Activated CD8-positive, alpha-beta T cell treated with anti-CD3 and anti-CD28 coated beads for 36 hours (primary cell): ENCODE data around the gene FKBP2. TPM values are rescaled to one million over a fixed set of nuclear protein-coding genes. Genes with fewer than 3 reads are reported as not detected.

Experiments
- ATAC-seq: fragments of 200-7000 bp; cut with Tn5 transposase; one replicate; pipeline ENCODE4 v1.10.0; 2021; ENCODE audit warnings: mild to moderate bottlenecking, moderate library complexity
- CTCF ChIA-PET: fragments of 350-600 bp; sonication (Branson Sonifier 250); formaldehyde crosslinking; loops from one replicate; lab custom pipeline; 2021; ENCODE audit warnings: antibody characterized with exemption; lab: Charles Lee
- POLR2A ChIA-PET: fragments of 350-600 bp; sonication (Branson Sonifier 250); formaldehyde crosslinking; loops from one replicate; lab custom pipeline; 2021; ENCODE audit warnings: antibody characterized with exemption; lab: Charles Lee
- DNase-seq: peaks from one replicate; pipeline ENCODE4 v3.0.0-alpha.2; 2020
- H3K27ac Mint-ChIP-seq: one replicate; pipeline ENCODE4 v1.8.0; 2021; ENCODE audit warnings: mild to moderate bottlenecking, mixed read lengths
- H3K27me3 Mint-ChIP-seq: one replicate; pipeline ENCODE4 v1.8.0; 2021; ENCODE audit warnings: mixed read lengths
- H3K36me3 Mint-ChIP-seq: one replicate; pipeline ENCODE4 v1.8.0; 2021; ENCODE audit warnings: low read depth, mixed read lengths
- H3K4me1 Mint-ChIP-seq: one replicate; pipeline ENCODE4 v1.8.0; 2021; ENCODE audit warnings: low read depth, mixed read lengths
- H3K4me3 Mint-ChIP-seq: one replicate; pipeline ENCODE4 v1.8.0; 2021; ENCODE audit warnings: mild to moderate bottlenecking, moderate library complexity, mixed read lengths
- H3K9me3 Mint-ChIP-seq: one replicate; pipeline ENCODE4 v1.8.0; 2021; ENCODE audit warnings: mixed read lengths
- intact Hi-C: fragments of 100-400 bp; cut with micrococcal nuclease; formaldehyde crosslinking; loops from one replicate; pipeline ENCODE4 v1.10.0; 2022
- total RNA-seq, 2 experiments: library from RNA; stranded (reverse); gene quantifications; one replicate each; pipeline ENCODE4 v1.2.3, GENCODE V29; 2021
- TF ChIP-seq, protein P1 (sequence below): fragments of 200-600 bp; IDR thresholded peaks from one replicate; pipeline ENCODE4 v1.8.0; 2022; ENCODE audit warnings: antibody characterized with exemption, mild to moderate bottlenecking

Gene FKBP2
- total RNA-seq, 2 experiments from 2014 or later, result 23.5 to 26.9 TPM

DNA sequence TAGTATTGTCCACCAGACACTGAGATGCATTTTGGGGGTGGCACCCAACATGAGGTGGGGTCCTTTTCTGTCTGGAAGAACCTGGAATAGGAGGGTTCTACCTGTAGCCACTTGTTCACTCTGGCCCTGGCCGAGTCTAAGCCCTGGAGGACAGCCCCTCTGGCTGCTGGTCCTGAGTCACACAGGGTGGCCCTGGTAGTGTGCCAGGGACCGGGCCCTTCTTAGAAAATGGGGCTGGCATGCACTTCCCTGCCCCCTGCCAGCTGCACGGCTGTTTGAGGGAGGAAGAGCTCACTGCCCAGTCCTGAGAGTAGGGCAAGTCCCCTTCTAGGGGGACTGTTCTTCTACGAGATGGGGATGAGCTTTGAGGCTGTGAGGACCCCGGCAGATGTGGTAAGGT lies 12.6 kb downstream of the FKBP2 start:
- no peak for DNase-seq
- intact Hi-C loops, result no loop called here
- Mint-ChIP-seq H3K4me3 (peak overlapping the region; percentile 18), H3K4me1 (peaks cover 14% of the 10 kb centered on the region), H3K36me3 (peaks cover 2% of the 10 kb centered on the region), H3K27ac (no peak overlapping the region), H3K27me3 (no peaks in the 10 kb centered on the region), H3K9me3 (no peaks in the 10 kb centered on the region)
- TF ChIP-seq, protein P1, sequence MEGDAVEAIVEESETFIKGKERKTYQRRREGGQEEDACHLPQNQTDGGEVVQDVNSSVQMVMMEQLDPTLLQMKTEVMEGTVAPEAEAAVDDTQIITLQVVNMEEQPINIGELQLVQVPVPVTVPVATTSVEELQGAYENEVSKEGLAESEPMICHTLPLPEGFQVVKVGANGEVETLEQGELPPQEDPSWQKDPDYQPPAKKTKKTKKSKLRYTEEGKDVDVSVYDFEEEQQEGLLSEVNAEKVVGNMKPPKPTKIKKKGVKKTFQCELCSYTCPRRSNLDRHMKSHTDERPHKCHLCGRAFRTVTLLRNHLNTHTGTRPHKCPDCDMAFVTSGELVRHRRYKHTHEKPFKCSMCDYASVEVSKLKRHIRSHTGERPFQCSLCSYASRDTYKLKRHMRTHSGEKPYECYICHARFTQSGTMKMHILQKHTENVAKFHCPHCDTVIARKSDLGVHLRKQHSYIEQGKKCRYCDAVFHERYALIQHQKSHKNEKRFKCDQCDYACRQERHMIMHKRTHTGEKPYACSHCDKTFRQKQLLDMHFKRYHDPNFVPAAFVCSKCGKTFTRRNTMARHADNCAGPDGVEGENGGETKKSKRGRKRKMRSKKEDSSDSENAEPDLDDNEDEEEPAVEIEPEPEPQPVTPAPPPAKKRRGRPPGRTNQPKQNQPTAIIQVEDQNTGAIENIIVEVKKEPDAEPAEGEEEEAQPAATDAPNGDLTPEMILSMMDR, result no peak
- ATAC-seq, result no peak
- ChIA-PET CTCF (interaction anchor here (0.7 to 1.0 kb wide), 2 partner anchors 48 kb away, joined by 3 read pairs; no protein-coding TSS in a partner anchor), POLR2A (interaction anchor here (3.1 kb wide), 1 partner anchor 14 kb away, joined by 11 read pairs; no protein-coding TSS in a partner anchor)

- H3K4me3 Mint-ChIP-seq, result no peak overlapping the region
- H3K4me1 Mint-ChIP-seq, result peaks cover 15% of the 10 kb centered on the region
- ChIA-PET POLR2A (interaction anchor here (1.5 to 3.1 kb wide), 2 partner anchors 8 to 14 kb away, joined by 4 to 11 read pairs; partner anchors contain the start of gene PPP1R14B), CTCF (interaction anchor here (1.0 kb wide), 1 partner anchor 49 kb away, joined by 3 read pairs; no protein-coding TSS in a partner anchor)
- no peaks in the 10 kb centered on the region for H3K9me3 Mint-ChIP-seq
- ATAC-seq (no peak), DNase-seq (no peak)
- intact Hi-C loops, result no loop called here
- no peak overlapping the region for H3K27ac Mint-ChIP-seq
- H3K27me3 Mint-ChIP-seq, result no peaks in the 10 kb centered on the region
- peaks cover 4% of the 10 kb centered on the region for H3K36me3 Mint-ChIP-seq
- TF ChIP-seq, protein P1, result no peak
These were observed 13.4 kb downstream of the FKBP2 start for GRCh38 chr11:64254326-64254725.

GRCh38 chr11:64255135-64256128 lies 14.5 kb downstream of the FKBP2 start:
- Mint-ChIP-seq H3K27me3 (no peaks in the 10 kb centered on the region), H3K9me3 (no peaks in the 10 kb centered on the region), H3K36me3 (peaks cover 12% of the 10 kb centered on the region), H3K4me3 (no peak overlapping the region), H3K4me1 (peaks cover 21% of the 10 kb centered on the region), H3K27ac (no peak overlapping the region)
- ChIA-PET POLR2A (interaction anchor here (0.7 to 3.1 kb wide), 4 partner anchors 9 to 45 kb away, joined by 3 to 11 read pairs (median 4); partner anchors contain the start of gene PPP1R14B), CTCF (interaction anchor here (1.0 to 1.2 kb wide), 2 partner anchors 10 to 49 kb away, joined by 3 read pairs; partner anchors contain the start of gene ESRRA)
- intact Hi-C loops, result no loop called here
- no peak for DNase-seq
- no peak for ATAC-seq
- TF ChIP-seq, protein P1, result no peak

GRCh38 chr11:64256300-64256699 lies 15.4 kb downstream of the FKBP2 start:
- Mint-ChIP-seq H3K27ac (no peak overlapping the region), H3K9me3 (no peaks in the 10 kb centered on the region), H3K36me3 (peaks cover 12% of the 10 kb centered on the region), H3K4me3 (no peak overlapping the region), H3K4me1 (peaks cover 18% of the 10 kb centered on the region), H3K27me3 (no peaks in the 10 kb centered on the region)
- ATAC-seq (no peak), DNase-seq (no peak)
- TF ChIP-seq, protein P1, result no peak
- ChIA-PET POLR2A (interaction anchor here (1.1 to 3.1 kb wide), 3 partner anchors 12 to 49 kb away, joined by 3 to 11 read pairs (median 3); partner anchors contain the start of gene FERMT3), CTCF (interaction anchor here (1.0 to 1.2 kb wide), 2 partner anchors 11 to 49 kb away, joined by 3 read pairs; partner anchors contain the start of gene ESRRA)
- intact Hi-C loops, result no loop called here
